22Rv1 (cell line): Measurements from ENCODE around the gene ZNF77.

ENCODE experiments used
- CTCF ChIP-seq: fragments of 450-650 bp; IDR thresholded peaks from 2 replicates; pipeline ENCODE4 v1.5.1; 2017; ENCODE audit warnings: mild to moderate bottlenecking
- ZFX ChIP-seq: fragments of 450-650 bp; IDR thresholded peaks from 2 replicates; pipeline ENCODE4 v1.6.1; 2017; ENCODE audit warnings: antibody characterized with exemption, borderline replicate concordance

- no peak for TF ChIP-seq CTCF
- no peak for TF ChIP-seq ZFX
Measured at GRCh38 chr19:2905918-2906519, 38.8 kb downstream of the ZNF77 start.
